HUES6 (cell line): Measurements from ENCODE around the gene CAMK2B.

Experiments used
- H3K27ac ChIP-seq: 2 replicates; pipeline ENCODE4 v1.7.0; 2013; ENCODE audit warnings: low read depth, mild to moderate bottlenecking, low read length, inconsistent platforms
- H3K27me3 ChIP-seq: 2 replicates; pipeline ENCODE4 v1.6.1; 2013; ENCODE audit warnings: low read length; ENCODE audit not compliant: control insufficient read depth, insufficient read depth
- H3K36me3 ChIP-seq: 2 replicates; pipeline ENCODE4 v1.6.1; 2013; ENCODE audit warnings: low read length; ENCODE audit not compliant: control insufficient read depth, insufficient read depth
- H3K4me1 ChIP-seq: 2 replicates; pipeline ENCODE4 v1.6.1; 2013; ENCODE audit warnings: low read length; ENCODE audit not compliant: control insufficient read depth, insufficient read depth
- H3K4me3 ChIP-seq: 2 replicates; pipeline ENCODE4 v1.5.1; 2013; ENCODE audit warnings: low read depth, low read length
- H3K9ac ChIP-seq: one replicate; pipeline ENCODE4 v1.6.1; 2013; ENCODE audit warnings: mild to moderate bottlenecking, low read length
- H3K9me3 ChIP-seq: 2 replicates; pipeline ENCODE4 v1.6.1; 2013; ENCODE audit warnings: low read depth, low read length; ENCODE audit not compliant: control insufficient read depth, insufficient read depth

Gene CAMK2B

GRCh38 chr7:44325201-44325671 lies at the start of gene CAMK2B:
CAMK2B (minus strand) TSS chr7:44325594; CDS start chr7:44325421, 173 bp downstream.
- Histone ChIP-seq H3K36me3 (no peaks in the 10 kb centered on the region), H3K9ac (no peak within 1 kb of the TSS), H3K27me3 (peaks cover 96% of the 10 kb centered on the region), H3K4me1 (no peaks in the 10 kb centered on the region), H3K9me3 (no peaks in the 10 kb centered on the region), H3K27ac (no peak within 1 kb of the TSS), H3K4me3 (peak within 1 kb of the TSS; percentile 48)

DNA sequence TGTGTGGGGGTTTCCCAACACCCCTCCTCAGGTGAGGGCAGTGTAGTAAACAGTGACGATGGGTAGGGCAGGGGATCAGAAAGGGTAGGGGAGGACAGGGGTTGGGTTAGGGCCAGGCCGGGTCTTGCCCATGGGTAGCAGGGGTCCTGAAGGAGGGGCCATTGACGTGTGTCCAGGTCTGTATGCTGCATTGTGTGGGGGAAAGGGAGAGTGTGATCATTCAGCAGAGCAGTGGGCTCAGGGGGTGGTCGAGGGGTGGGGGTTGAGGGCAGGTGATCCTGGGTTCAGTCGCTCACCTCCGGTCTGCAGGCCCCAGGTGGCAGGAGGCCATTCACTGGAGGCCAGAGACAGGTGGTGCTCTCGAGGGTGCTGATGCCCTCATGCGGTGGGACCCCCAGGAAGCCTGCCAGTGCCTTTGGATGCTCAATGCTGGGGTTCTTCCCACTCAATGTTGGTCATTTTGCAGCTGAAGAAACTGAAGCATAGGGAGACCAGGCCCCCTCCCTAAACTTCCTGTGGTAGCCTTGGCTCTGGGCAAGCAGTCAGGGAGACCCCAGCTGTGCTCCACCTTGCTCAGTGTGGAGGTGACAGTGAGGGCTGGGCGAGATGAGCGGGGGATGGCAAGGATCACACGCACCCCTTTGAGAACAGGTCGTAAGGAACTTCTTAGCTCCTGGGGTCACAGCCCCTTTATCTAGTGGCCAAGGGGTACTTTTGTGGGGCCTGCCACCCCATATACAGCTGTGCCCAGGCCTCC lies 48.8 kb upstream of the CAMK2B start:
- no peaks in the 10 kb centered on the region for H3K4me1 ChIP-seq
- H3K27me3 ChIP-seq = peaks cover 12% of the 10 kb centered on the region; the same call in 1 of the 2 replicates
- no peaks in the 10 kb centered on the region for H3K9me3 ChIP-seq
- H3K9ac ChIP-seq = no peak overlapping the region
- no peaks in the 10 kb centered on the region for H3K36me3 ChIP-seq
- no peak overlapping the region for H3K4me3 ChIP-seq
- no peak overlapping the region for H3K27ac ChIP-seq

DNA sequence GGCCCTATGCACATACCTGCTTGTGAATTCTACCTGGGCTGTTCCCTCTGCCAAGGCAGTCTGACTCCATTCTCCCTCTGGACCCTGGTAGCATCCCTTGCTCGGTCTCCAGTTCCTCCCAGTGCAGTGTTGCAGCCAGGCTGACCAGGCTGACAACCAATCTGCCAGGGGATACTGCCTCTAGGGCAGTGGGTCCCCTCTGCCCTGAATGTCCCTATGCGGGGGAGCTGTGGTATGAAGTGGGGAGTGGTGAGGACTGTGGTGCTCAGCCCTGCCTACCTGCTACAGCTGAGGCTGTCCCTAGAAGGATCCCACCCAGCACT lies 48.0 kb upstream of the CAMK2B start:
- Histone ChIP-seq H3K4me3 (no peak overlapping the region), H3K9ac (no peak overlapping the region), H3K27me3 (peaks cover 12% of the 10 kb centered on the region; the same call in 1 of the 2 replicates), H3K9me3 (no peaks in the 10 kb centered on the region), H3K36me3 (no peaks in the 10 kb centered on the region), H3K4me1 (no peaks in the 10 kb centered on the region), H3K27ac (no peak overlapping the region)

- Histone ChIP-seq H3K36me3 (no peaks in the 10 kb centered on the region), H3K27me3 (peaks cover 12% of the 10 kb centered on the region; the same call in 1 of the 2 replicates), H3K4me3 (no peak overlapping the region)
These were observed 47.4 kb upstream of the CAMK2B start for GRCh38 chr7:44372560-44373417.

GRCh38 chr7:44368885-44369284 lies 43.5 kb upstream of the CAMK2B start:
- Histone ChIP-seq H3K9ac (no peak overlapping the region), H3K27me3 (no peaks in the 10 kb centered on the region), H3K9me3 (no peaks in the 10 kb centered on the region), H3K36me3 (no peaks in the 10 kb centered on the region), H3K4me1 (no peaks in the 10 kb centered on the region), H3K27ac (no peak overlapping the region), H3K4me3 (no peak overlapping the region)

More at GRCh38 chr7:44372560-44373417, 47.4 kb upstream of the CAMK2B start:
- Histone ChIP-seq H3K9ac (no peak overlapping the region), H3K4me1 (no peaks in the 10 kb centered on the region), H3K27ac (no peak overlapping the region), H3K9me3 (no peaks in the 10 kb centered on the region)

DNA sequence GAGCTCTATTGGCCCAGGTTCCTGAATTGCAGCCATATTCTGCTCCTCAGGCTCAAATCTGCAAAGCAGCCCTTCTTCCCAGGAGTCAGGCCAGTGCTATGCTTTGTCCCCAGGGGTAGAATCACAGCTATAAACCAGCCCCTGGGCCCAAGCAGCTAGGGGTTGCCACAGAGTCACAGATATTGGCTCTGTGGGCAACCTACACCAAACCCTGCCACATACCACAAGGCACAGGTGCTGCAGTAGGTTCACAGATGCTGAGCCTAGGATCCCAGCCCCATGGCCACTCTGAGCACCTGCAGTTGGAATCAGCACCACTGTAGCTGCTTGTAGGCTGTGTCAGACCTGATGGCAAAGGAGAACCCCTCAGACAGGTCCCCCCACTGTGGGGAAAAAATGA lies 43.1 kb upstream of the CAMK2B start:
- H3K4me1 ChIP-seq = no peaks in the 10 kb centered on the region
- no peak overlapping the region for H3K27ac ChIP-seq
- H3K9me3 ChIP-seq = no peaks in the 10 kb centered on the region
- H3K4me3 ChIP-seq = no peak overlapping the region
- no peaks in the 10 kb centered on the region for H3K27me3 ChIP-seq
- H3K36me3 ChIP-seq = no peaks in the 10 kb centered on the region
- H3K9ac ChIP-seq = no peak overlapping the region

DNA sequence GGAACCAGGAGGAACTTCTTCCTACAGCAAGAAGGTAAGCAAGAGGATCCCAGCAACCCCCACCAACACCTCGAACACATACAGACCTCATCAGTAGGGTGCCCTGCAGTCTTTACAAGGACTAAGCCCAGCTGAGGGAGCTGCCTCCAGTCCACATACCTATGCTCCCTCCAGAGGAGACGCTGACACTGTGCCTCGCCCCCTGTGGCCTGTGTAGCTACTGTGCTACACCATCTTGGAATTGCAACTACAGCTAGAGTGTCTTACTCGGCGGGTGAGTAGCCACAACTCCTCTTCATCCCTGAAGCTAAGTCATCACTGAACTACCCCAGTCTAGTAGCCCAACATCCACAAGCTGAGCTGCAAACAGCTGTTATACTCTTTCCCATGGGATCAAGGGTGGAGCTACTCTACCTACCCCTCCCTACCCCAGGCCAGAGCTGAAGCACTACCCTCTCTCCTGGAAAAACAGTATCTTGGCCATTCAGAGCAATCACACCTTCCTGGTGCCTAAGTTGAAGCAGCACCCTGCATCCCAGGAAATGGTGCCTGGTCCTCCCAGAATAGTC lies 42.2 kb upstream of the CAMK2B start:
- Histone ChIP-seq H3K27me3 (no peaks in the 10 kb centered on the region), H3K36me3 (no peaks in the 10 kb centered on the region), H3K9me3 (no peaks in the 10 kb centered on the region), H3K27ac (no peak overlapping the region), H3K9ac (no peak overlapping the region), H3K4me3 (no peak overlapping the region), H3K4me1 (no peaks in the 10 kb centered on the region)

- no peak overlapping the region for H3K9ac ChIP-seq
- no peaks in the 10 kb centered on the region for H3K27me3 ChIP-seq
- H3K4me1 ChIP-seq = no peaks in the 10 kb centered on the region
- no peaks in the 10 kb centered on the region for H3K9me3 ChIP-seq
- H3K4me3 ChIP-seq = no peak overlapping the region
- H3K36me3 ChIP-seq = no peaks in the 10 kb centered on the region
- H3K27ac ChIP-seq = no peak overlapping the region
These were observed 41.6 kb upstream of the CAMK2B start for GRCh38 chr7:44366986-44367385.

GRCh38 chr7:44353668-44354067 lies 28.3 kb upstream of the CAMK2B start:
- H3K27ac ChIP-seq = no peak overlapping the region

DNA sequence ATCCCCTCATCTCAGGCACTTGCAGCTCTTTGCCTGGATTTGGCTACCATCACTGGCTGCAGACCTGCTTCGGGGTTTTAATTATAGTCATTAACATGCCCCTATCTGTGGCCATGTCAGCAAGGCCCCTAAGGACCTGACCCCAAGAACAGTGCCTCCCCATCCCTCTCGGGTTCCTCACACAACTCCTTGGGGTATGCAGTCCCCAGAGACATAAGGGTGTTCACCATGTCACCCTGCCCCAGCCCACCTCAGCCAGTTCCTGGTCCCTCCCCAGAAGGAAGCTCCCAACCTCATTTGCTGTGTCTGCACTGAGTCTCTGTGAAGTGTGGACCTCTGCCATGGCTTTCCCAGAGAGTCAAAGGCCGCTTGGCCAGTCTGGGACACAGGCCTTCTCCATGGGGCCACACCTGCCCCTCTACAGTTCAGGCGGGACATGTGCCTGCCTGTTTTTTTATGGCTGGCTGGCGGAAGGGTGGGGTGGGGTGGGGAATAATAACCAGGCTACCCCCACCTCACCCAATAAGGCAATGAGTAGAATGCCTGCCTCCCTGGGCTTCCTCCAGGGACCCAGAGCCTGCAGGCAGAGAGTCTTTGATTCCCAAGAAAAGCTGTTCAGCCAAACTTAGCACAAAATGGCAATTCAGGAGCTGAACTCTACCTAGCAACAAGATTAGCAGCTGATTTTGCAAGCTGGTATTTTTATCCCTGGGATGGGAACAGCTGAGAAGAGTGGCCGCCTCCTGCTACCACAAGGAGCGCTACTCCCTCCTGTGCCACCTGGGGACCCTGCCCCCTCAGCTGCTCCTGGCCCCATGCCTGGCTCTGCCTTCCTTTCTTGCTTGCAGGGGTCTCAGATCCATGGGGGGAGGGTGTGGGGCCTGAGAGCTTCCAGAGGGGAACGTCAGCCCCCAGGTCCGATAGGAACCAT lies 23.7 kb upstream of the CAMK2B start:
- Histone ChIP-seq H3K9me3 (no peaks in the 10 kb centered on the region), H3K4me3 (no peak overlapping the region), H3K36me3 (no peaks in the 10 kb centered on the region), H3K4me1 (no peaks in the 10 kb centered on the region), H3K27me3 (peaks cover 7% of the 10 kb centered on the region), H3K27ac (no peak overlapping the region), H3K9ac (no peak overlapping the region)

More at GRCh38 chr7:44353668-44354067, 28.3 kb upstream of the CAMK2B start:
- Histone ChIP-seq H3K36me3 (no peaks in the 10 kb centered on the region), H3K27me3 (no peaks in the 10 kb centered on the region; the same call in 1 of the 2 replicates), H3K4me1 (no peaks in the 10 kb centered on the region), H3K9me3 (no peaks in the 10 kb centered on the region), H3K4me3 (no peak overlapping the region), H3K9ac (no peak overlapping the region)
